GM03348 (cell line): ENCODE measurements around the gene FAM117A.

ENCODE experiments used
- DNase-seq: peaks from one replicate; pipeline ENCODE4 v3.0.0; 2012; ENCODE audit warnings: low spot score

Gene FAM117A

GRCh38 chr17:49707608-49708514, 56.1 kb downstream of the FAM117A start, which contains the start of gene SLC35B1:
TSS of gene SLC35B1 (minus strand) at chr17:49707964. CDS start at chr17:49707833, 131 bp downstream.
- DNase-seq: peak; percentile 99

- DNase-seq: no peak
These were observed 56.7 kb downstream of the FAM117A start for GRCh38 chr17:49707246-49707607.

- no peak for DNase-seq
These were observed 58.7 kb downstream of the FAM117A start for GRCh38 chr17:49705254-49705653.

GRCh38 chr17:49703557-49704277, 60.2 kb downstream of the FAM117A start:
- DNase-seq: peak; percentile 28

- DNase-seq: no peak
These were observed 63.0 kb downstream of the FAM117A start for GRCh38 chr17:49700960-49701359.

GRCh38 chr17:49699966-49700575, 63.9 kb downstream of the FAM117A start:
- DNase-seq: no peak

GRCh38 chr17:49698005-49698404, 65.9 kb downstream of the FAM117A start:
- no peak for DNase-seq

- no peak for DNase-seq
These were observed 67.6 kb downstream of the FAM117A start for GRCh38 chr17:49696233-49696761.

GRCh38 chr17:49695698-49696232, 68.2 kb downstream of the FAM117A start:
- DNase-seq: no peak

GRCh38 chr17:49694847-49695697, 68.9 kb downstream of the FAM117A start:
- DNase-seq: peak; percentile 52

- DNase-seq: no peak
These were observed 71.2 kb downstream of the FAM117A start for GRCh38 chr17:49692751-49693150.

GRCh38 chr17:49691677-49692191, 72.2 kb downstream of the FAM117A start:
- DNase-seq: peak; percentile 10

- DNase-seq: peak; percentile 52
These were observed 72.8 kb downstream of the FAM117A start for GRCh38 chr17:49691086-49691676.

- no peak for DNase-seq
These were observed 73.7 kb downstream of the FAM117A start for GRCh38 chr17:49690256-49690655.

- DNase-seq: no peak
These were observed 75.1 kb downstream of the FAM117A start for GRCh38 chr17:49688848-49689247.

GRCh38 chr17:49687878-49688491, 75.9 kb downstream of the FAM117A start:
- DNase-seq: no peak

GRCh38 chr17:49681106-49681979, 82.6 kb downstream of the FAM117A start:
- no peak for DNase-seq

GRCh38 chr17:49680314-49680713, 83.6 kb downstream of the FAM117A start:
- no peak for DNase-seq
